Ecto neural progenitor cell (in vitro differentiated cells): ENCODE data around the gene SERBP1.
"Not testable (repeated sequence)": the region's sequence is repeated elsewhere in the genome, so short reads cannot be mapped to it uniquely, and the experiment has no call there.

Experiments
- DNase-seq: peaks from one replicate; pipeline ENCODE4 v3.0.0-alpha.2; 2018; ENCODE audit warnings: low spot score

SERBP1 gene

DNA sequence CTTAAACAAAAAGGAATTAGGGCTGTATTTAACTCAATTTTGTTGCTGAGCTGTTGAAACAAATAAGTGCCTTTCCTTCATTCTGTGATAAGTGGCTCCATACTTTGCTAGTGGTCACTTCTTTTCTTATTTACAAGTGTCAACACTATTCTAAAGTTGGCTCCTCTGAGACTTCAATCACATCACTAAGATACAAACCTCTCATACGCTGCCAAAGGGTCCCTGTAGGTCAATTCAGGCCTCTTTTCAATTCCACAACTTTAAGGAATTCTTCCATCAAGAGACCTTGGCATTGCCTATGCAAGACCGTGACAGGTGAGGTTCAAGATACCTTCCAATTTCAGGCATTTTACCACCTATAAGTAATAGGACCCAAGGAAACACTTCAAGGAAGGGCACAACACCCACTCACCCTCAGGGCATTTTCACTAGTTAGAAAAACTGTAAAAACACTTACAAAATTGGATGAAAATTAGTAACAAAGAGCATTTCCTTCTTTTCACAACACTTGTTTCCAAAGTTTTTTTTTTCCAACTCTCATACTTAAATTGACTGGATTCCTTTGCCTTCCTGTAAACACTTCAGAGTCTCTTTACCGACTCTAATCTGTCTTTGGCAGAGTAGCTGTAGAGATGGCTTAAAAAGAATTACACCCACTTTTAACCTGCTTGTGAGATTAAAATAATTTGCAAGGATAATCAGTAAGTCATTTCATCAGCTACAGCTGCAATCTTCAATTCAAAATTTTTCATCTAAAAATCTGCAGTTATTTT, 24.5 kb downstream of the SERBP1 start:
- no peak for DNase-seq

DNA sequence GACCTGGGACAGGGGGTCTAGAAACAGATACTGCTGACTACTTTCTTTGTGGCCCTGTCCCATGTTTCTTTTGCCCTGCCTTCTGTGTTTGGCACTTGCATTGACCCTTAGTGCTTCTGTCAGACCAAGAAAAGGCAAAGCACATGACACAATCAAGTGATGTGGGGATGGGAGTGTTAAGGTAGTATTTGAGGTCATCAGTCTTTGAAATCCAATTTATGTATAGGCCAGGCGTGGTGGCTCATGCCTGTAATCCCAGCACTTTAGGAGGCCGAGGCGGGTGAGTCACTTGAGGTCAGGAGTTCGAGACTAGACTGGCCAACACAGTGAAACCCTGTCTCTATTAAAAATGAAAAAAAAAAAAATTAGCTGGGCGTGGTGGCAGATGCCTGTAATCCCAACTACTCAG, 26.0 kb downstream of the SERBP1 start:
- no peak for DNase-seq

DNA sequence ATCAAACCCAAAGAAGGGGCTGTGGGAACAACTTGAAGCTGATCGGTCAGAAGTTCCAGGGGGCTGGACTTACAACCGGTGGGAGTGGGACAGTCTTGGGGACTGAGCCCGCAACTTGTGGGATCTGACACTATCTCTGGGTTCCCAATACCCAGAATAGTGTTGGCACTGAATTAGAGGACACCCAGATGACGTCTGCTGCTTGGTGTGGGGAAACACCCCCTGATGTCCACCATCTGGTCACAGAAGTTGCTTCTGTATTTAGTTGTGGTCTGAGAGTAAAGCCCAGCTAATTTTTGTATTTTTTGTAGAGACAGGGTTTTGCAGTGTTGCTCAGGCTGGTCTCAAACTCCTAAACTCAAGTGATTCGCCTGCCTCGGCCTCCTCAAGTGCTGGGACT, 28.8 kb downstream of the SERBP1 start:
- no peak for DNase-seq

DNA sequence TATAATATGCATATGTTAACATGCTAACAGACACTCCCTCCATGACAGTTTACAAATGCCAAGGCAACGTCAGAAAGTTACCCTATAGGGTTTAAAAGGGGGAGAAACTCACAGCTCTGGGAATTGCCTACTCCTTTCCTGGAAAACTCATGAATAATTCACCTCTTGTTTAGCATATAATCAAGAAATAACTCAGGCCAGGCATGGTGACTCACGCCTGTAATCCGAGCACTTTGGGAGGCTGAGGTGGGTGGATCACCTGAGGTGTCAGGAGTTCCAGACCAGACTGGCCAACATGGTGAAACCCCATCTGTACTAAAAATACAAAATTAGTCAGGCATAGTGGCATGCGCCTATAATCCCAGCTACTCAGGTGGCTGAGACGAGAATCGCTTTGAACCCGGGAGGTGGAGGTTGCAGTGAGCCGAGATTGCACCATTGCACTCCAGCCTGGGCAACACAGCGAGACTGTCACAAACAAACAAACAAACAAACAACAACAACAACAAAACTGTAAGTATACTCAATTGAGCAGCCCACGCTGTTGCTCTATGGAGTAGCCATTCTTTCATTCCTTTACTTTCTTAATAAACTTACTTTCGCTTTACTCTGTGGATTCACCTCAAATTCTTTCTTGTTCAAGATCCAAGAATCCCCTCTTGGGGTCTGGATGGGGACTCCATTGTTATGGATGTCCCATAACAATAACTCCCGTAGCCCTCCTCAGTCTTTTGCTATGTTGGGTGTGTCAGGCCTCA, 30.0 kb downstream of the SERBP1 start:
- DNase-seq = not testable (repeated sequence)

DNA sequence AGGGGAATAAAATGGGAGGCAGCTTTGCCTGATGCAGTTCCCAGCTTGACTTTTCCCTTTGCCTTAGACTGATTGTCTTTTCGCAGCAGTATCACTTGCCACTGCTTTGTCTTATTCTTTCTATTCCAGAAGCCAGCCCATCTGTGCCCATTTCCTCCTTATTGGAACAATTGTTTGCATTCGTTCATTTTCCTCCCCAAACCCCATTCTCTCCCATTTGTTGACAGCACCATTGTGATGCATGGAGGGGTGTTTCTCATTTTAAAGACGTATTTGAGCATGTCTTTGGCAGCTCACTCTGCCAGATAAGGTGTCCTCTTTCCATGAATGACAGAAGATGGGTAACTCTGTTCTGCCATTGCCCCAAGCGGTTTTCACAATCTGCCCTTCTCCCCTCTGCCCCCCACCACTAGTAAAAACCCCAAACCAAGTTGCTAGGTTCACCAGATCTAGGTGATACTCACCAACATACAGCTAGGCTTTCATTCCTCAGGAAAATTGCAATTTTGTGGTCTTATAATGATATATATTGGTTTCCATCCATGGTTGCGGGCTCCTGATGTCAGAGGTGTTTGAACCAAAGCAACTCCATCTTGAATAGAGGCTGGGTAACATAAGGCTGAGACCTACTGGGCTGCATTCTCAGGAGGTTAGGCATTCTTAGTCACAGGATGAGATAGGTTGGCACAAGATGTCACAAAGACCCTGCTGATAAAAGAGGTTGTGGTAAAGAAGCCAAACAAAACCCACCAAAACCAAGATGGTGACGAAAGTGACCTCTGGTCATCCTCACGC, 30.8 kb downstream of the SERBP1 start:
- DNase-seq = no peak

DNA sequence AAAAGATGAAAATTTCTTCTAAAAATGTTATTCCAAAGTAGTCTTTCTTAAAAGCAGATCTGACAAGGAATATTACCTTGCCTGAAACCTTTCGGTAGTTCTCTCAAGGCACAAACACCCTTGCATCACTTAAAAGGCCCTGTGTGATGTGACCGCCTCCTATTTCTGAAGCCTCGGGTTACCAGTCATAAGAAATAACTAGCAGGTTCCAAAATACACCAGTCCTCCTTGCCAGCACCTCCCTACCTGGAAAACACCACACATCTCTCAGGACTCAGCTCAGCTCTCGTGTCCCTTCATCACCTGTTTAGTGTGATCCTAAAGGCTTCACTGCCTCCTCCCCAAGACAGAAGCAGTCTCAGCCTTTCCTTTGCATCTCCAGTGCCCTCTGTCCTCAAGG, 35.7 kb downstream of the SERBP1 start:
- no peak for DNase-seq

DNA sequence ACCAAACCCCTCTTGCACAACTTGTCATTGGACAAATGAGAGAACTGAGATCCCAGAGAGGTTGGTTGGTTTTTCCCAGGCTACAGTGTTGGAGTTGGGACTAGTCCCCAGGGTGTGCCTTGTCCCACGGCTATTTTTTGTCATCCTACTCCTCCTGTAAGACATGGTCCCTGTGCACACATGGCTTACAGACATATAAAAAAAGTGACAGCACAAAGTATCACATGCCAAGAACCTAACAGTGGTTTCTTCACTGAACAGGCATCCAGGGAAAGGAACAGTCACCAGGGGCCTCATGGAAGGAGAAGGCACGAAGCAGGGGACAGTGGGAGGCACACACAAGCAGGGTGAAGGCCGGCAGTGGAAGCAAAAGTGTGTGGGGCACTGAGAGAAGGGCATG, 36.5 kb downstream of the SERBP1 start:
- DNase-seq = no peak

DNA sequence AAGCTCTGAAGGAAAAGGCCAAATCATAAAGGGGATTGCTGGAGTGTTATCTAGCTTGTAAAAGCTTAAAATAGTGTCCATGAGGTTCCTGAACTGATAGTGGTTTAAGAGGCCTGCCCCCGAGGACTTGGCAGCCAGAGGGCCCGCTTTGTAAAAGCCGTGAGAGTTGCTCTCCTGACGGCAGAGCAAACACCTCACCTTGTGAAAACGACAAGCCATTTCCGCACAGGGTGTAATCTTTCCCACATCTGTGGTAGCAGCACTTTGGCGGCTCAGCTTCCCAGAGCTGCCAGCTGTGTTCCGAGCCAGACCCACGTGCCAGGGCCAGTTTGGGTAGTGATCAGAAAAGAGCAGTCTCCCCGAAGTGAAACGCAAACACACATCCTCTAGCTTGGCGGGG, 37.0 kb downstream of the SERBP1 start:
- DNase-seq = no peak

DNA sequence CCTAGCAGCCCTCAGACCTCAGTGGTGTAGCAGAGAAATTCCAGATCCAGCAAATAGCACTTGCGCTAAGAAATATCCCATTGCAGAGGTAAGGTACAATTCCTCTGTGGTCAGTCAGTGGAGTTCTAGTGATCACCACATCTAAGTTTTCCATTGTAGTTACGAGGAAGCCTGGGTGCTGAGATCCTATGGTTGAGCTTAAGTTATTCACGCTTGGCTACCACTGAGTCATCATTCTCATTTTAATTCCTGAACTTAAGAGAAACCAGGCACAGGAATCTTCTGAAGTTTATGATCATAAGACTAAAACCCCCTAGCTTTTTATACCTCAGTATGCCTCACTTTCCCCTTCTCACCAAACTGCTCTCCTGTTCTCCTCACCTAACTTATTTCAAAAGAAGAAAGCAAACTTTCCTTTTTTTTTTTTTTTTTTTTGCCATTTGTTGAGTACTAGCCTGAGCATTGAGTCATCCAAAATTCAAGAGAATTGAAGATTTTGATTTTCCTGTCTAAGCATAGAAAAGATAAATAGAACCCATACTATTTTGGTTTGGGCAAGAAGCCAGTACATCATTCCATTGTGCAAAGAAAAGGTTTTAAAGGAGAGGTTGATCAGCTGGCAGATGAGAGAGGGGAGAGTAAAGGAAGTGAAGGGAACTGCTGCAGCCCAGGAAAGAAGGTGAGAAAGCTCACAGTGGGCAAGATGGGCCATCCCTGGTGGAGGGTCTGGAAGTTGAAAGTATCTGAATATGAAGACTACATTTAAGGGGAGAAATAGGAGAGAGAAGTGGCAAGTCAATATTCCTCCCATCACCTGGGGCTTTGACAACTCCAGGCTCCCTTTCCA, 39.9 kb downstream of the SERBP1 start:
- DNase-seq = no peak

DNA sequence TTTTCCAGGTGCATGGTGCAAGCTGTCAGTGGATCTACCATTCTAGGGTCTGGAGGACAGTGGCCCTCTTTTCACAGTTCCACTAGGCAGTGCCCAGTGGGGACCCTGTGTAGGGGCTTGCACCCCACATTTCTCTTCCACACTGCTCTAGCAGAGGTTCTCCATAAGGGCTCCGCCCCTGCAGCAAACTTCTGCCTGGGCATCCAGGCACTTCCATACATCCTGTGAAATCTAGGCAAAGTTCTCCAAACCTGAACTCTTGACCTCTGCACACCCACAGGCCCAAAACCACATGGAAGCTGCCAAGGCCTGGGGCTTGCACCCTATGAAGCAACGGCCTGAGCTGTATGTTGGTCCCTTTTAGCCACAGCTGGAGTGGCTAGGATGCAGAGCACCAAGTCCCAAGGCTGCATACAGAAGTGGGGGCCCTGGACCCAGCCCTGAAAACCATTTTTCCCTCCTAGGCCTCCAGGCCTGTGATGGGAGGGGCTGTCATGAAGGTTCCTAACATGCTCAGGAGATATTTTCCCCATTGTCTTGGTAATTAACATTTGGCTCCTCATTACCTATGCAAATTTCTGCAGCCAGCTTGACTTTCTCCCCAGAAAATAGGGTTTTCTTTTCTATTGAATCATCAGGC, 46.1 kb downstream of the SERBP1 start:
- DNase-seq = no peak

DNA sequence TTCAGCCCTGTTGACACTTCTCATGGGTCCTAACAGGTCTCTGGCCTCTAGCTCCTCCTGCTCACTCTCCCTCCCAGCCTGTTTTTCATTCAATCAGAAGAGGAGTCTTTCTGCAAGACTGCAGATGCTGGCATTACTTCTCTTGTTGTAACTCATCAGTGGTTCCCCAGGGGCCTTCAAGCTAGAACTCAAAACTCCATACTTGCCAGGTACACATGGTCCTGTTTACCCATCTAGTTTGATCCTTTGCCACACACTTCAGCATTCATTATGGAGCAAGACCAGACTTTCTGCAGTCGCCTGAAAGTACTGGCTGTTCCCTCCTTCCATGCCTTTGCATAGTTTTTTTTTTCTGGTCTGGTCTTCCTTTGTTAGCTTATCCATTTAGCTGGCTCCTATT, 47.9 kb downstream of the SERBP1 start:
- no peak for DNase-seq

DNA sequence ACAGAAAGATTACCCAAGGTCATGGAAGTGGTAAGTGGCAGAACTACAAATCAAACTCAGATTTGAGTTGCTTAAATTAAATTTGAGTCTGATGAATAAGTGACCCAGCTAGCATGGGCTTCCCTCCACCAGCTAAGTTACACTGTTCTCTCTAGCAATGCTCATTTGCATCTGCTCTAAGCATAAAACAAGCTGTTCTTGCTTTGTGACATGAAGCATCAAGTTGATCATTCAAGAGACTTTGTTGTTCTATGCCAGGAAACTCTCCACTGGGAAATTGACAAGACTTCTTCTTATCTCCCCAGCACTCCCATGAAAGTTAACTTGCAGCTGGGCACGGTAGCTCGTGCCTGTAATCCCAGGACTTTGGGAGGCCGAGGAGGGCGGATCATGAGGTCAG, 49.0 kb downstream of the SERBP1 start:
- no peak for DNase-seq

DNA sequence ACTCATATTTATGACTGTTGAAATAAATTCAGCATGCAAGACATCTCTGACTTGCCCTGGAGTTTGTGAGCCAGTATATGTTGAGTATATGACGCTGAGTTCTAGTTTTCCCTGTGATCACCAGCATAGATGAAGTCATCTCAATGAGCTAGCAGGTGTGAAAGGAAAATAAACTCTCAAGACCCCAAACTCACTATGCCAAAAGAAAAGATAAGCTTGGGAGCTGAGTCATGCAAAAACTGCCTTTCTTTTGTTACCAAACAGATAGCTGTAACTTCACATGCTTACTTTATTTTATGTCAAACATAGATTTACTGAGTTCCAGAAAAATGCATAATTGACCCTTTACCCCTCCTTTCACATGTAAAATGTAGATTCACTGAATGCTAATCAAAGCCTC, 52.9 kb downstream of the SERBP1 start:
- DNase-seq = no peak

DNA sequence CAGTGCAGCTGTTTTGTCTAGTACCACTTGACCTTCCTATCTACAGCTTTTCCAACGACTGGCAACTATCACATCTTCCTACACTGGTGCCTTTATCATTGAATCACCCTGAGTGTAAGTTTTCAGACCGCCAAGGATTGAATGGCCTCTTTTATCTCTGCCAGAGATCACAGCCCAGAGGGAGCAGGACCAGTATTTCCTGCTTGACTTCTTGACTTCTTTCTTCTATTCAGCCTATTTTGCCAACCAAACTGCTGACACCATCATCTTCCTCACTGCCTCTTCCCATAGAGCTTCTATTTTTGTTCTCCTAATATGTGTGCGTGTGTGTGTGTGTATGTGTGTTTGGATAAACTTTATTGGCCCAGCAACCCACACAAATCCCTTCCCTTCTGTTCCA, 53.8 kb downstream of the SERBP1 start:
- no peak for DNase-seq

DNA sequence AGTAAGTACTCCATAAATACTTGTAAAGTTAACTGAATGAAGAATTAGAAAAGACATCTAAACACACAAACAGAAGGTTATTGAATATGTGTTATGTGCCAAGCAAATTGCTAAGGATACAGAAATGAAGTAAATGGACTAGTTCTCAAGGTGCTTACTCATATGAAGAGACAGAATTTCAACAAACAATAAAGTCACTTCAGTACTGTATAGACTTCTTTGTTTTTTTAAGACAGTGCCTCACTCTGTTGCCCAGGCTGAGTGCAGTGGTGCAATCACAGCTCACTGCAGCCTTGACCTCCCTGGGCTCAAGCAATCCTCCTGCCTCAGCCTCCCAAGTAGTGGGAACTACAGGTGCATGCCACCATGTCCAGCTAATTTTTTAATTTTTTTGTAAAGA, 57.3 kb downstream of the SERBP1 start:
- DNase-seq = no peak

DNA sequence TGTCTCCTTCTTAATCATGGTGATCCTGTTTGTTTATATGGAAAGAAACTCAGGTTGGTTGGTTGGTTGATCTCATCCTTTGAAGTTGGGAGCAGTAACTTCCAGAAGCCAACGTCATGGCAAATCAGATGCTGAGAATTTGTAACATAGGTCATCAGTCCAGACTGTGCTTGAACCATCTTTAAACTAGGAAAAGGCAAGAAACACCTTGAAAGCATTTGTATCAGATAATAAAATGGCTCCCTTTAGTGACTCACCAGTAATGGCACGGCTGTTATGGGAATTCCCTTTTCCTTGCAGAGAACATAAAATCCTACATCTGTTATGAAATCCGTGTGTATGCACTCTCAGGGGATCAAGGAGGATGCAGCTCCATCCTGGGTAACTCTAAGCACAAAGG, 58.1 kb downstream of the SERBP1 start:
- DNase-seq = no peak

DNA sequence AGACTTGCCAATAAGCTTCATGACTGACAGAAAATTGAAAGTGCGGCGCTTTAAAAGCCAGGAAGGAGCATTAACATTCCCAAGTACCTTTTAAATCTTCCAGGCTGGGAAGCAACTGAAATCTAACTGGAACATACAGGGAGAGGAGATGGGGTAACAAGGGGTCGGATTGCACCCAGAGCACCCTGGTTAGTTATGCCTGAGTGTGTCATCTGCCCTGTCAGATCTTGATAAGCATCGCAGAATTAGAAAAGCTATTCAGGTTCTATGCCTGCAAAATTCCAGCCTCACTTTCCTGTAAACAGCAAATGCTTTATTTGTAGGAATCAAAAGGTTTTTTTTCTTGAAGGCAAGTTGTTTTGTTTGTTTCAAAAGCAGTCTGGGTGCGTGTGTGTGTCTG, 58.5 kb downstream of the SERBP1 start:
- DNase-seq = no peak

DNA sequence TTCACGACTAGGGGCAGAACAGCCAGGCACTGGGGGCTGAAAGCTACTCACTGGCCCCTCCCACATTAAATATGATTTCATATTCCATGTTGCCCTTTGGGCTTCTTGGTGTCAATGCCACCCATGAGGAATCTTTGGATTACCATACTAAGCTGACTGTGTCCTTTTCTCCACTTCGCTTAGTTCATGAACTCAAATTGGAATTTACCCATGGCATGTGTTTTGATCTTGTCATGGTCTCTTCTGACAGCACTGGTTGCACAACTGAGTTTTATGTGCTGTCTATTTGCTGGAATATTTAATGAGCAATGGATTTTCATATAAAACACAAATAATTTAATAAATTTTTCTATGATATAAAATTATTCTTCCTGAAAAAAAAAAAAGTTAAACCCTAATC, 59.2 kb downstream of the SERBP1 start:
- no peak for DNase-seq

DNA sequence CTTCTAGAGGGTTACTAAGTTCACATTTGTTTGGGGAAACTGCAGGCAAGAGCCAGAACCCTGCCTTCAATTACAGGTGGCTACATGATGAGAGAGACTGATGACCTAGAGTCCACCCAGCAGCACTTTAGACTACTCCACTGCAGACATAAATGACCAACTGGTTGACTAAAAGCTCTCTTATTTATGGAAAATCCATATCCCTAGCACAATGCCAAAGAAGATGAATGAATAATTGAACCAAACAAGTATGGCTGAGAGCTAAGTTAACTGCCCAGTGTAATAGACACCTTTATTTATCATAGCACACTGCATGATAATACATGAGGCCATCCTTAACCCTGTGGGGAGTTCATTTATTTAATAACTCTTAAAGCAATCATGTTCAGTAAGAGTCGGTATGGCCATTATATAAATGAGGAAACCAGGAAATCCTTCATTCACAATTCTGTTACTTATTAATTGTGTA, 62.1 kb downstream of the SERBP1 start:
- DNase-seq = no peak

DNA sequence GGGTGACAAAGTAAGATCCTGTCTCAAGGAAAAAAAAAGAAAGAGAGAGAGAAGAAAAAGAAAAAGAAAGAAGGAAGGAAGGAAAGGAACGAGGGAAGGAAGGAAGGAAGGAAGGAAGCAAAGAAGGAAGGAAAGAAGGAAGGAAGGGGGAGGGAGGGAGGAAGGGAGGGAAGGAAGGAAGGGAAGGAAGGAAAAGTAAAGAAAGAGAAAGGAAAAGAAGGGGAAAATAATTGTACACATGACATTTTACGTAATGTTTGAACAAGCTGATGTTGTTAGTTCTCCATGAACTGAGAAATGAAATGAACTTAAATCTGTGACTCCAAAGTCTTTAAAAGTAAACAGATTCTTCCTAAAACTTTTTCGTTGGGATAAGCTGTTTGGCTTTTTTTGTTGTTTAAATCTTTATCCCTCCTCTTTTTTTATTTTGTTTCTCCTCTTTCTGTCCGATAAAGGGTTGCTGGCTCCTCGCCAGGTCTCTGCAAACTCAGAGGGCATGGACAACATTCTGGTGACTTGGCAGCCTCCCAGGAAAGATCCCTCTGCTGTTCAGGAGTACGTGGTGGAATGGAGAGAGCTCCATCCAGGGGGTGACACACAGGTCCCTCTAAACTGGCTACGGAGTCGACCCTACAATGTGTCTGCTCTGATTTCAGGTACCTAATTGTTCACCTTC, 62.7 kb downstream of the SERBP1 start:
- no peak for DNase-seq

DNA sequence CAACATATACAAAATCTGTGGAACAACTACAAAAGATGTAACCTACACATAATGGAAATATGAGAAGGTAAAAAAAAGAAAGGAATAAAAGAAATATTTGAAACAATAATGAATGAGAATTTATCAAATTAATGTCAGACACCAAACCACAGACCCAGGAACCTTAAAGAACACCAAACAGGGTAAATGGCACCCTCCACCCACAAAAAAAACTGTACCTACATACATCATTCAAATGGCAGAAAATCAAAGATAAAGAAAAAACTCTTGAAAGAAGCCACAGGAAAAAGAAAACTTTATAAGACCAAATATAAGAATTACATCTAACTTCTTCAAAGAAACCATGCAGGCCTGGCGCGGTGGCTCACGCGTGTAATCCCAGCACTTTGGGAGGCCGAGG, 68.6 kb downstream of the SERBP1 start:
- no peak for DNase-seq
